ENCODE measurements around the gene STAM. TPM values are rescaled to one million over a fixed set of nuclear protein-coding genes. Genes with fewer than 3 reads are reported as not detected.
A peak's percentile ranks its signal among the peaks of the same experiment; 100 is the strongest.

The STAM gene
- total and polyA plus RNA-seq, 10 of the 15 experiments (the other 5 are each of a cell fraction or from before 2014, with no cell fraction given), result 8.8 to 15.9 (median 14.4) TPM

DNA sequence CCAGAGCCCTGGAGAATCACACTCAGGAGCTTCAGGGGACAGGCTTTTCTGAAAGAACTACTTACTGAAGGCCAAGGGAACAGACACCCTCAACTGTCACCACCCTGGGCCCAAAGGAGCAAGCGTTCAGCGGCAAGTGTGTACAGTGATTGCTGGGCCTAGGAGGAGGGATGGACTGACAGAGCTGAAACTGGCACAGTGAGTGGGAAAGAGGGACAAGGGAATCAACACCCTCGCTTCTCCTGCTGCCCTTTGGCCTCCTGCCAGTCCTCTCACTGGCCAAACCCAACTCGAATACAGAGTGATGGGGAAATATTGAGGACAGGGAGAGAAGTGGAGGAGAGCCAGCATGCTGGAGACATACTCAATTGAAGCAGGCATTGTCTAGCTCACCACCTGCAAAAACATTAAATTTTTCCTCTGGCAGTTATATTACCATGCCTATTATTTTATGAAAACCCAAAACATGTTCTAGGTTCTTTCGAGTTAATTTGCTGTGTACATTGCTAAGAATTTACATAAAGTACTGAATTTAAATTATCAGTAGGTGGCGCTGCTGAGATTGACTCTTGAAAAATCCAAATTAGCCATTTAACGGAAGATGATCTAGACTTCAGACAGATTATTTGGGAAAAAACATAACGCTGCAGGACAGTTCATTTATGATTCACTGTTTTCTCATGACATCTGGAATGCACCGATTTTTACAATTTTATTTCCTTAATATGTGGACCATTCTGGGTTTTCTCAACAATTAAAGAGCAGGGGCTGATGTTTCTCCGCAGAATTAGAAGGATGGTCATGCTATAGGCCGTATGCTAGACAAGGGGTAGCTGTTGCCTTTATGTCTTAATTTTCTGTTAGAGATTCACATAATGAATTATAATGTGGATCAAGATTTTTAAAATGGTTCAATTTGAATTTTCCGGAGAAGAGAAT is 93.3 kb downstream of the STAM start:
- no peak for DNase-seq (ENCODE audit: low read depth, low spot score)
- TF ChIP-seq, protein P1, sequence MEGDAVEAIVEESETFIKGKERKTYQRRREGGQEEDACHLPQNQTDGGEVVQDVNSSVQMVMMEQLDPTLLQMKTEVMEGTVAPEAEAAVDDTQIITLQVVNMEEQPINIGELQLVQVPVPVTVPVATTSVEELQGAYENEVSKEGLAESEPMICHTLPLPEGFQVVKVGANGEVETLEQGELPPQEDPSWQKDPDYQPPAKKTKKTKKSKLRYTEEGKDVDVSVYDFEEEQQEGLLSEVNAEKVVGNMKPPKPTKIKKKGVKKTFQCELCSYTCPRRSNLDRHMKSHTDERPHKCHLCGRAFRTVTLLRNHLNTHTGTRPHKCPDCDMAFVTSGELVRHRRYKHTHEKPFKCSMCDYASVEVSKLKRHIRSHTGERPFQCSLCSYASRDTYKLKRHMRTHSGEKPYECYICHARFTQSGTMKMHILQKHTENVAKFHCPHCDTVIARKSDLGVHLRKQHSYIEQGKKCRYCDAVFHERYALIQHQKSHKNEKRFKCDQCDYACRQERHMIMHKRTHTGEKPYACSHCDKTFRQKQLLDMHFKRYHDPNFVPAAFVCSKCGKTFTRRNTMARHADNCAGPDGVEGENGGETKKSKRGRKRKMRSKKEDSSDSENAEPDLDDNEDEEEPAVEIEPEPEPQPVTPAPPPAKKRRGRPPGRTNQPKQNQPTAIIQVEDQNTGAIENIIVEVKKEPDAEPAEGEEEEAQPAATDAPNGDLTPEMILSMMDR (IDR thresholded peaks at IDR 0.05 in 2 of 3, conservative IDR thresholded peaks at IDR 0.05 in 1 of 3; ENCODE audit: control insufficient read depth in 2 of 3, extremely low read depth in 1 of 3, insufficient read depth in 1 of 3, low read depth in 3 of 3, low read length in 3 of 3), result peak; percentile 40 to 63 (median 58); a peak in 5 of 6 replicates
- TF ChIP-seq RAD21 (IDR thresholded peaks at IDR 0.05; ENCODE audit: insufficient read depth, low read depth, low read length), result peak; percentile 31; the same call in 1 of the 2 replicates
- TF ChIP-seq SMC3 (IDR thresholded peaks at IDR 0.05; ENCODE audit: borderline replicate concordance, low read length), result peak; percentile 43; the same call in 1 of the 2 replicates
- no peak for TF ChIP-seq CHD4 (IDR thresholded peaks at IDR 0.05)
- H3K9me3 ChIP-seq (replicated peaks; ENCODE audit: control insufficient read depth, insufficient read depth, low read length), result no peaks in the 10 kb centered on the region
- ATAC-seq, result peak; percentile 61
- H3K4me1 ChIP-seq (ENCODE audit: control insufficient read depth, insufficient read depth, low read length), result no peaks in the 10 kb centered on the region
- ChIA-PET RAD21 (ENCODE audit: unreplicated experiment) (interaction anchor here (0.5 kb wide), 1 partner anchor 360 kb away, joined by 3 read pairs; no protein-coding TSS in a partner anchor), SMC1A (ENCODE audit: uncharacterized antibody, unreplicated experiment) (interaction anchor here (0.6 to 1.7 kb wide), 4 partner anchors 119 to 574 kb away, joined by 3 to 4 read pairs (median 3); no protein-coding TSS in a partner anchor), POLR2A (interaction anchor here (1.5 kb wide), 1 partner anchor 105 kb away, joined by 4 read pairs; no protein-coding TSS in a partner anchor), CTCF (interaction anchor here (0.7 to 2.4 kb wide), 18 partner anchors 11 to 480 kb away, joined by 3 to 7 read pairs (median 4); partner anchors contain the start of genes HACD1 and STAM)
- intact Hi-C loops (cut with micrococcal nuclease; ENCODE audit: unreplicated experiment) (loop anchor here (2.0 to 5.0 kb wide), 2 partner anchors 136 to 480 kb away; no protein-coding TSS in a partner anchor), in situ Hi-C loops (cut with MboI) (loop anchor here (25.0 kb wide), 1 partner anchor 900 kb away; no protein-coding TSS in a partner anchor)
- no peaks in the 10 kb centered on the region for H3K27me3 ChIP-seq (replicated peaks in 1 of 2; ENCODE audit: control insufficient read depth in 2 of 2, insufficient read depth in 2 of 2, low read length in 1 of 2)
- 40% methylated on average over 12 of the region's 12 CpGs for WGBS (ENCODE audit: insufficient coverage, insufficient replicate concordance, low lambda C conversion rate, missing lambda C conversion rate)
- no peaks in the 10 kb centered on the region for H3K36me3 ChIP-seq (ENCODE audit: control insufficient read depth in 2 of 2, insufficient read depth in 2 of 2, low read length in 1 of 2)
- H3K79me2 ChIP-seq (ENCODE audit: control insufficient read depth, insufficient read depth, low read length), result no peaks in the 10 kb centered on the region
- no peak overlapping the region for H2AFZ ChIP-seq (ENCODE audit: control insufficient read depth, low read depth, low read length)
- no peak overlapping the region for H3K4me3 ChIP-seq
- BruUV-seq (replicated peaks), result no TSS peak
- H4K20me1 ChIP-seq (ENCODE audit: control insufficient read depth, insufficient read depth), result no peaks in the 10 kb centered on the region; the same call in 1 of the 2 replicates
- no peak overlapping the region for H3K4me2 ChIP-seq (ENCODE audit: control insufficient read depth, insufficient read depth)
- no peak for FAIRE-seq
- no peak overlapping the region for H3K9ac ChIP-seq (ENCODE audit: control insufficient read depth, insufficient read depth, low read length)
- no peak overlapping the region for H3K27ac ChIP-seq (ENCODE audit: control insufficient read depth, insufficient read depth)
